GM18526 (cell line): ENCODE results near the gene CNIH3.

ENCODE experiments used
- POLR2A ChIP-seq: IDR thresholded peaks from 3 replicates; pipeline ENCODE4 v1.6.1; 2011; ENCODE audit not compliant: insufficient read length; ENCODE audit errors: extremely low read depth

The CNIH3 gene

GRCh38 chr1:224607188-224608148, 8.6 kb upstream of the CNIH3 start:
- no peak for TF ChIP-seq POLR2A

GRCh38 chr1:224609333-224609732, 6.8 kb upstream of the CNIH3 start:
- TF ChIP-seq POLR2A = no peak

DNA sequence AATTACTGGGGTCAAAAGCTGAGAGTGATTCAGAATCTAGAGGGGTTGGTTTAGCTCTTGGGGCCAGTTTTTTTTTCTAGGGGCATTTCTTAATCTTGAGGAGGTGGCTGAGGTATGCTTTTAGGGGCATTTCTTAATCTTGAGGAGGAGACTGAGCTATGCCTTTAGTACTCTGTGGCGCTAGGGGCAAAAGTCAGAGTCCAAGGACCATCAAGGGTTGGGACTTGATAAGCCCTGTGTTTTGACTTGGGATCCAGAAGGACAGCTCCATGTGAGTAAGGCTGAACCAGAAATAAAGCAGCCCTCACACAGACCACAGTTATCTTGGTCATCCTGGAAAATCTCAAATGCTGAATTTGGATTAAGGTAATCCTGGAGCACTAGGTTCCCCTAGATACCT, 3.9 kb upstream of the CNIH3 start:
- TF ChIP-seq POLR2A = no peak

DNA sequence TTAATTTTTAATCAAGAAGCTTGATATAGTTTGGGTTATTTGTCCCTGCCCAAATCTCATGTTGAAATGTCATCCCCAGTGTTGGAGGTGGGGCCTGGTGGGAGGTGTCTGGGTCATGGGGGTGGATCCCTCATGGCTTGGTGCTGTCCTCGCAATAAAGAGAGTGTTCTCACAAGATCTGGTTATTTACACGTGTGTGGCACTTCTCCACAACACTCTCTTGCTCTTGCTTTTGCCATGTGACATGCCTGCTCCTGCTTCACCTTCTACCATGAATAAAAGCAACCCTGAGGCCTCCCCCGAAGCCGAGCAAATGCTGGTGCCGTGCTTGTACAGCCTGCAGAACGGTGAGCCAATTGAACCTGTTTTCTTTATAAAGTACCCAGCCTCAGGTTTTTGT, 2.6 kb upstream of the CNIH3 start:
- TF ChIP-seq POLR2A = no peak

DNA sequence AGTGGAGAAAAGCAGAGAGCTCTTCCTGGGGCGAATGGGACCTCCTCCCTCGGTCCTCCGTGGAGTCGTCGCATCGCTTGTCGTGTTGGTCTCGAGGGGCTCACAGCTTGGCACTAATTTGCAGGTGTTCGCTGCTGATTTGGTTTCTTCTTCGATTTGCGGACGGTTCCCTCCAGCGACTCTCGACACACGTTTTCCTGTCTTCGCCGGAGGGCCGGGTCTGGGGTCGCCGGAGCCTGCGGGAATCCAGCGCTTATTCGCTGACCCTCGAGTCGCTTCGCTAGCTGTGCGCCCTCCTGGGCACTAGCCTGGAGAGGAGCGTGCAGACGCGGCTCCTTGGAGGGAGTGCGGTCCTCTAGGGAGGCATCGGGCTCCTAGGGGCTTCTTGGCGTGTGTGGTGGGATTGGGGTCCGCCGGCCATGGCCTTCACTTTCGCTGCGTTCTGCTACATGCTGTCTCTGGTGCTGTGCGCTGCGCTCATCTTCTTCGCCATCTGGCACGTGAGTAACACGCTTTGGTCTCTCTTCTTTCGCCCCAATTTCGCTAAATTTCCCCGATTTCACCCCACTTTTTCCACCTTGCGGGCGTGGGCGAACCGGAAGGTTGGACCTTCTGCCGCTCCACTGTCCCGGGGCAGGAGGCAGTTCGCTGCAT, 766 bp downstream of the CNIH3 start:
- no peak for TF ChIP-seq POLR2A

DNA sequence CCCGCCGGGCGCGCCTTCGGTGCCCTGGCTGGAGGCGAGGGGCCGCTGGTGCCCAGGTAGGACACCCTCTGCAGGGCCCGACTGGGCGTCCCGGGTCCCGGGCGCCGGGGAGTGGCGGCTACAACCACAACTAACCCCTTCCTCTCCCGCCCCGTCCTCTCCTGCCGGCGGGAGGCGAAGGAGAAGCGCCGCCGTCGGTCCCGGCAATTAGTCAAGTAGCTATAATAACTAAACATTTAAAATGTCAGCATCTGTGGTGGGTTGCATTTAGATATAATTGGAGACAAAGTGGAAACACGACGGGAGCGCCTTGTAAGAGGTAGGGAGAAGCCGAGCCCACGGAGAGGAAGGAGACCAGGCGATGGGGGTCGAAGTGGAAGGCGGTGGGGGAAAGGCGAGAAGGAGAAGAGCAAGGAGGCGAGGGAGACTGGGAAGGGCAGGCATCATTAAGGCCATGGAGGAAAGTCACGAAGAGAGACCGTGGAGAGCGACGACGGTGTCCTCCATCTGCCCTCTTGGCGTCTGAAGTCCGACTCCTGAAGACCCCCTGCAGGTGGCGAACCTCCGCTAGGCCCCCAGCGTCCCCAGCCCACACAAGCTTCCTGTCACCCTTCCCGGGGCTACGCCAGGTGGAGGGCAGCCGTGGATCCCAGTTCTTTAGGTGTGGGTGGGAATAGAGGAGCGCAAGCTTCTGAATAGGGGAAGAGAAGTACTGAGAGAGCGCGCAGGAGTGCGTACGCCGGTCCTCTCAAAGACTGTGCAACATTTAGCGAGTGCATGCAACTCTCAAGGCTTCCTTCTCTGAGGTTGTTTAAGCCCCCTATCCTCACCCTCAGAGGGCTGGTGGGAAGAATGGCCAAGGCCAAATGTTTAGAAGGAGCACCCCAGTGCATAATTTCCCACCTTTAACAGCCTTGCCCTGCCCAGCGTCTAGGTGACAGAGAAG, 1.6 kb downstream of the CNIH3 start:
- TF ChIP-seq POLR2A = no peak

DNA sequence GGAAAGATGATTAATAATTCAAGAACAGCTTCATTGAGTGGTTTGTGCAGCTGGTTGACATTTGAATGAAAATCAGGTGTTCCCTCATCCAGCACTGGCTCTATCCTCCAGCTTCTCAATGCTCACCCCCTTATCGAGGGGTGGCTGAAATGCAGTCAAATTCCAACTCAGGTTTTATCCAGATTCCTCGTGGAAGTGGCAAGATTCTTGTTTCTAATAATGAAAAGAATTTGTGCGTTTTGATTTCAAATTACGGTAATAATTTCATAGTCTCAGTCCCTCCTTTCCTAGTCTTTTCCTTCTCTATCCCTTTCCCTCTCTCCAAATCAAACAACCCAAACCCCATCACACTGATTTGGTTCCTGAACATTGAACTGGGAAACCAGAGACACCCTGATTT, 3.1 kb downstream of the CNIH3 start:
- TF ChIP-seq POLR2A = no peak

- no peak for TF ChIP-seq POLR2A
Observed at GRCh38 chr1:224620105-224620504, 4.0 kb downstream of the CNIH3 start.

GRCh38 chr1:224621813-224622682, 5.9 kb downstream of the CNIH3 start:
- TF ChIP-seq POLR2A = no peak

- TF ChIP-seq POLR2A = no peak
Observed at GRCh38 chr1:224622831-224623230, 6.7 kb downstream of the CNIH3 start.

DNA sequence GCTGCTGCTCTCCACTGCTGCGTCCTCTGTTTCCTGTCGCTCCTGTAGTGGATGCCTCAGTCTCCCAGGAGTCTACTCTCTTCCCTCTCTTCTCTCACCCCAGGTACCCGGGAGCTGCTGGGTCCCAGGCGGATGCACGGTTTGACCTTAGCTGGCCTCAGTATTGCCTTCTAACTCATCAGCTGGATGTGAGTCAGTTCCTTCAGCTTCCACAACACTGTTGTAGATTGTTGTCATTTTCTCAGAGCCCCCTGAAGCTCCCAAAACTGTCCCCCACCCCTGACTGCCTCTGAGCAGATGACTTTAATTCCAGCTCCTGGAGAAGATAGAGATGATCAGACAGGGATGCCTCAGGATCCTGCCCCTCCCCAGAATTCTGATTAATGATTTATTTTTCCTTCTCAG, 7.2 kb downstream of the CNIH3 start:
- no peak for TF ChIP-seq POLR2A

DNA sequence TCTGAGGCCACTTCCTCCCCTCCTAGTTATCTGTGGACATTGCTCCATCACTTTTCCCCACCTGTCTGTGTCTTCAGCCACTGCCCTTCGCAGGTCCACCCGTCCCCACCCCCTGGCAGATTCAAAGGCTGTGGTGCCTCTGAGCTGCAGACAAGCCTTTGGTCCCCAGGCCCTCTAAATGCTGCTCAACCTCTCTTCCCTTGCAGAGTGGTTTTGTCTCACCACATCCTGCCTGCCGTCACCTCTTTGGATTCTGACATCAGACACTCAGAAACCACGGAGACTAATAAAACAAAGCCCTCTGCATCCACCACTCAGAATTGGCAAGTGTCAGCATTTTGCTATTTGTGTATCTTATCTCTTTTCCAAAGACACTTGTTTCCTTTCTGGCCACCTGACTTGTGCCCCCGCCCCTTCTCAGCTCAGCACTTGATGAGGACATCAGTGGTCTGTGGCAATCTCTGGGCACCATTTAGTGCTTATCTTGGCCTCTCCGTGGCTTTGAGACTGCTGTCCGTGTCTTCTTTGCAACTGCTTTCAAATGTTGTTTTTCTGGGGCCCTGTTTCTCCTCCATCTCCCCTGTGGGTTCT, 7.7 kb downstream of the CNIH3 start:
- TF ChIP-seq POLR2A = no peak

DNA sequence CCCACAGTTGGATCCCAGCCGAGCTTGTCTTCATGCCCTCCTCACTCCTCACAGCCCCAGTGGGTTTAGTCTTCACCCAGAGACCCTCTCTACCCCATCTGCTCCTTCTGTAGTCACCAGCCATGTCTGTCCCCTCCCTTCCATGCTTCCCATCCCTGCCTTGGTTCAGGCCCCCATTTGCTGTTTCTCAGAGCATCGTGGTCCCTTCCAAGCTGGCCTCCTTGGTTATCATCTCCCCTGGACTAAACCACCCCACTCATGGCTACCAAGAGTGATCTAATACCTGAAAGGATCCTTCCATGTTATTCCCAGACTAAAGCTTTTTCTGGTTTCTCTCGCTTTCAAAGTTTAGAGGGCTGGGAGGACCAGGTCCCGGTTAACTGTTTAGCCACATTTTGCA, 8.3 kb downstream of the CNIH3 start:
- no peak for TF ChIP-seq POLR2A

- no peak for TF ChIP-seq POLR2A
Observed at GRCh38 chr1:224626042-224626441, 9.9 kb downstream of the CNIH3 start.
